Measurements from ENCODE around the gene RACGAP1. TPM values are rescaled to one million over a fixed set of nuclear protein-coding genes. Genes with fewer than 3 reads are reported as not detected.

The RACGAP1 gene
- total RNA-seq, 1 experiment from 2014 or later, result 90.6 TPM

DNA sequence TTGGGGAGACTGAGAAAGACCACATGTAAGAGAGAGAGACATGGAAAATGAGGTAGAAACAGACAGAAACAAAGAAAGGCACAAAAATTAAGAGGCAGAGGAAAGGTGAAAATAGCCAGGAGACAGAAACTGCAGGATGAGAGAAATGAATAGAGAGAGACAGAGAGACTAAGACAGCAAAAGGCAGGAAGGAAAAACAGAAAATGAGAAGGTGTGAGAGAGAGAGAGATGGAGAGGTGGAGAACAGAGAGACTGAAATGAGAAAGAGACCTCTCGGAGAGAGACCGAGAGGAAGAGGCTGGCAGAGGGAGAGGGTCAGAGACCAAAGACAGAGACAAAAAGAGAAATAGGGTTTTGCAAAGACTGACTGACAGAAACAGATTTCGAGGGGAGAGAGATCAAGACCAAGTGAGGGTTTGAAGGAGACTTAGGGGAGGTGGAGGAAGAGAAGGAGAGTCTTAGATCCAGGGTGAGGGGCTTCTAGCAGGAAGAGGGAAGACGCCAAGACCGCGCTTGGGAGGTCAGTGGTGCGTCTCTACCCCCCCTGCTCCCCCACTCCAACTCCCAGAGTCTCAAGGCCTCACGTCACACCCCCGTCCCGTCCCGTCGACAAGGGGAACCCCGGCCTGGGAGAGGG lies 64.7 kb downstream of the RACGAP1 start:
- no peak for DNase-seq (ENCODE audit: extremely low read depth, low read depth)

DNA sequence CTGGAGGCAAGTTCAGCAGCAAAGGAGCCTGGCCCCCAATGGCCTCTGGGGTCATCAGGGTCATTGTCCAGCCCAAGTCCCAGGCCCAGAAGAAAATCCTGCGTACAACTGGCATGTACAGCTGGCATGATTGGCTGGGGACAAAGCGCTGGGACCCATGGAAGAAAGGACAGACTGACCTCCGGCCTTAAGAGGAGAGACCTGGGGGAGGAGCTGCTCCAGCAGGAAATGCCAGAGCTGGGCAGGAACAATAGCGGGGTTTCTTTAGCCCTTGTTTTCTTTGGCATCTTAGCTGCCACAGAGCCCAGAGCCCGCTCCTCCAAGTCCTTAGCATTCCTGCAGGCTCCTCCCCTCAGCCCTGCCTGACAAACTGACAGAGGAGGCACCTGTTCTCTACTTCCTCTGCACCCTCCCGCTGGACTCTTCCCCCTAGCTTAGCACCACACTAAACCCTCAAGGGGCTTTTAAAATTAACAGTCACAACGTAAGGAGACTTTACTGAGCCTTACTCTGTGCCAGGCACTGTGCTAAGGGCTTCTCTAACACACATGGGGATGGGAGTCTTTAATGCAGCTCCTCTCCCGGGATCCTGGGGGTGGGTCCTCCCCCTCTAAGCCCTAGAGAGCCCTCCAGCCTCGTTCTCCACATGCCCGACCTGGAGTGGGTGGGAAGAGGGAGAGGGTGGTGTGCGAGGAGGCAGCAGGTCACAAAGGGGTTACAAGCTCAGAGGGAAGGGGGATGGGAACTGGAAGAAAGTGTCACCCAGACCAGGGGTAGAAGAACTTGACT lies 65.4 kb downstream of the RACGAP1 start:
- peak; percentile 73 for DNase-seq (ENCODE audit: extremely low read depth, low read depth)

DNA sequence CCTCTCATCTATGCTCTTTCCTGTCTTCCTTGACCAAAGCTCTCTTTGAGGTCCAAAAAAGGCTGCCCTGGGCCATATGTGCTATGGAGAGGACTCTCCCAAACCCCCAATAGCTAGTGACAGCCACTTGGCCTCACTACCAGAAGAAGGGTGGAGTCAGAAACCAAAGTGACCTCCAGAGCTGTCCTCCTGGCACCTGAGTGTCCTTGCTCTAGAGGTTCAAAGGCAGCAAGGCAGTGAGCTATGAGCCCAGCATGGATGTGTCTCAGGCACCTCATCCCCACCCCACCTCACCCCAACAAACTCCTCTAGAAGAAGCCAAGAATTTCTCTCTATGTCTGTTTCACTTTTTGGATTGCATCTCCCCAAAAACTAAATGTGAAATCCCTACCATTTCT lies 67.7 kb downstream of the RACGAP1 start:
- no peak for DNase-seq (ENCODE audit: extremely low read depth, low read depth)

DNA sequence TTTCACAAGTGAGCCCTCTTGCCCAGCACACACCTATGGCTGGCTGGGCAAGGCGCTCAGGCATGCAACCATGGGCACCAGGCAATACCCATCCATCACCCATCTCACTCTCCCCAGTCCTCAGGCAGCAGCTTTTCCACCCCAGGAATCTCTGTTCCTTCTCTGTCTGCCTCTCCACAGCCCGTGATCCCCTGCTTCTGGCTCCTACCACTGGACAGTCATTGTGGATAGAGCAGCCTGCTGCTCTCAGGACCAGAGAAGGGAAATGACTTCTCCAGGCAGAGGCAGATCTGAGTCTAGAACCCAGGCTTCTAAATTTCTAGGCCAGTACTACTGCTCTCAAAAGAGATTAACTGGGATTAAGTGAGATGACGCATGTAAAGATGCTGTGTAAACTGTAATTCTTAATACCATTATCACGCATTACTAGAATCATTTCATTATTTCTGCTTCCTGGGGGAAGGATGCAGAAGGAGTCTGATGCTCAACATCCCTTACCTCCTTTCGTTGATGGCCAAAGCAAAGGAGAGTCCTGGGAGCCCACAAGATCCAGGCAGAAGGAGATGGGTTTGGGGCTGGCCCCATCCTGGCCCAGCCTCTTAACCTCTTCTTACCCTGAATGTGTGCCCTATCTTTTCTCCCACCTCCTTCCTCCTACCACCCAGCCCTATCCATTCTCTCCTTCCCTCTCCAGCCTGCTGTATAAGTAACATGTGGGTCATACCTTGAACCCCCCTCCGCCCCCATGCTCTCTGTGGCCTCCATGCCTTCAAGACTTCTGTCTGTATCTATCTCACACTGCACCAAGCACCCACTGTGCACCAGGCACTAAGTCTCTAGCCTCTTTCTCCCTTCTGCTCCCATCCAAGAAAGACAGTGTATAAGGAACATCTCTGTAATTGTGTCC lies 68.4 kb downstream of the RACGAP1 start:
- DNase-seq (ENCODE audit: extremely low read depth, low read depth), result no peak

DNA sequence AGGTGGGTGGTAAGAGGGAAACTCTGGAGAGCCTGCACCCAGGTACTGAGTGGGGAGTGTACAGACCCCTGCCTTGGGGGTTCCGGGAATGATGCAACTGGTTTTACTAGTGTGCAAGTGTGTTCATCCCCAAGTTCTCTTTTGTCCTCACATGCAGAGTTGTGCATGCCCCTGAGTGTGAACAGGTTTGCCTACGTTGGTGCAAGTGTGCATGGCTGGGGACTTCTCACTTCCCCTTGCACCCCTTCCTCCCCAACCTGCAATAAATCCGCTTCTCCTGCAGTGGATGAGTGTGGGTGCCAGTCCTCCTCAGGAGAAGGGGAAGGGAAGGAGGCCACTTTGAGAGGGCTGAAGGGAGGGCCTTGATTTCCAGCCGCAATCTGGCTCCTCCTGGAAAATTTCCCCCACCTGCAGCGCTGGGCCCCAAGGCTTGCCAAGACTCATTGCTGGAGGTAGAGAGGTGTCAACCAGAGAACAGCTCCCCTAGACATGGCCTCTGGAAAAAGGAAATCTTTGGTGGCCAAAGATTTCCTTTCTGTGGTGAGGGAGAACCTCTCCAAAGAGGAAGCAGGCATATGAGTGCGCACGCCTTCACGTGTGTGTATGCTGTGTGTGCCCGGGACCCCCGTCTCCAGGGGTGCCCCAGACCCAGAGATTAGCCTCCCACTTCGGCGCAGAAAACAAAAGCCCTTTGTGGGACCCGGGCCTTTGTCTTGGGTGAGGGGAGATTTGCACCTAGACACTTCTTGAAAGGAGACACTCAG lies 69.2 kb downstream of the RACGAP1 start:
- DNase-seq (ENCODE audit: extremely low read depth, low read depth), result no peak

DNA sequence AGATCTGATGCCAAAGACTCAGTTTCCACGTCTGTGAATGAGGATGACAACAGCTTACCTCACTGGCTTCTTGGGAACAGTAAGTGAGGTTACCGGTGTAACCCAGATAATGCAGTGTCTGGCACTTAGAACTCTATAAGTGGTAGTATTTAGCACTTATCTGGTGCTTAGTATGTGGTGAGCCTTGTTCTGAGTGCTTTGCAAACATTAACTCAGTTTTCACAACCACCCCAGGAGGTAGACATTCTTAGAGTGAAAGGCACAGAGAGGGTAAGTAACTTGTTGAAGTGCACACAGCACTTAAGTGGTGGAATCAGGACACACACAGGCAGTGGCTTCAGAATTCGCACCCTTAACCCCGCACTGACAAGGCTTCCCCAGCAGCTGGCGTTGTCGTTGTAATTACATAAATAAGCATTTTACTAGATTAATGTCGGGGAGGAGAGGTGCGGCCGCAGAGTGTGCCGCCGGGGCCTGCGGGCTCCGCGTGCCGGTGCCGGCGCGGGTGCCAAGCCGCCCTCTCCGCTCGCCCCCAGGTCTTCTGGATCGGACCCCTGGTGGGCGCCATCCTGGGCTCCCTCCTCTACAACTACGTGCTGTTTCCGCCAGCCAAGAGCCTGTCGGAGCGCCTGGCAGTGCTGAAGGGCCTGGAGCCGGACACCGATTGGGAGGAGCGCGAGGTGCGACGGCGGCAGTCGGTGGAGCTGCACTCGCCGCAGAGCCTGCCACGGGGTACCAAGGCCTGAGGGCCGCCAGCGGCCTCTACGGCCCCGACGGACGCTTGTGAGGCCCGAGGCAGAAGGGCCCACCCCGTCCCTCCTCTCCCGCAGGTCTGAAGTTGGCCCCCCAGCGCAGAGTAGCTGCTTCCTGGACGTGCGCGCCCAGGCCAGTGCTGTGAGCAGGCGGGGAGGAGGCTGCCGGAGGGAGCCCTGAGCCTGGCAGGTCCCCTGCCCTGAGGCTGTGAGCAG lies 70.1 kb downstream of the RACGAP1 start:
- no peak for DNase-seq (ENCODE audit: extremely low read depth, low read depth)

DNA sequence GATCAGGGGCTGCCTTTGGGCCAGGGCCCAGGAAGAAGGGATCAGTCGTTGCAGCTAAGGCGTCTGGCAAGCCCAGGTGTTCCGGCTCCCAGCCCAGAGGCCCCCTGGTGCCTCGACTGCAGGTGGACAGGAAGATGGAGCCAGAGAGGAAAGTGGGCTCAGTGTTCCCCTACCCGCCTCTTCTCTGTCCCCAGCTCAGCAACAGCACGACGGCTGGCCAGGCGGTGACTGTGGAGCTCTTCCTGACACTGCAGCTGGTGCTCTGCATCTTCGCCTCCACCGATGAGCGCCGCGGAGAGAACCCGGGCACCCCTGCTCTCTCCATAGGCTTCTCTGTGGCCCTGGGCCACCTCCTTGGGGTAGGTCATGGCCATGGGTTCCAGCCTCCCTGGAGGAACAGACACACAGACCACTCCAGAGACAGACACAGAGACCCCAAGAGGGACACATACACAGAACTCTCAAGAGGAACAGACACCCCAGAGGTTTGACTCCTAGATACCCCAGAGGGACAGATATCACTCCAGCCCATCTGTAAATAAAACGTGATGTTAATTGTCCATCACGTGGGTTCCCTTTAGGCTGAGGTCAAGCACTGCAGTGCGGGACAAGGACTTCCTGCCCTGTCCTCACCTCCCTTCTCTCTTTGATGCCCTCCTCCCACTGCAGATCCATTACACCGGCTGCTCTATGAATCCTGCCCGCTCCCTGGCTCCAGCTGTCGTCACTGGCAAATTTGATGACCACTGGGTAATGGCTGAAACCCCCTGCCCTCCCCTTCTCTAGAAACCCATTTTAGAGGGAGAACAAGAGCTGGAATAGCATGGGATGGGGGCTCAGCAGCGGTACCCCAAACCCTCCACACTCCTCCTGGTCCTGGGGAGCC lies 71.1 kb downstream of the RACGAP1 start:
- no peak for DNase-seq (ENCODE audit: extremely low read depth, low read depth)

DNA sequence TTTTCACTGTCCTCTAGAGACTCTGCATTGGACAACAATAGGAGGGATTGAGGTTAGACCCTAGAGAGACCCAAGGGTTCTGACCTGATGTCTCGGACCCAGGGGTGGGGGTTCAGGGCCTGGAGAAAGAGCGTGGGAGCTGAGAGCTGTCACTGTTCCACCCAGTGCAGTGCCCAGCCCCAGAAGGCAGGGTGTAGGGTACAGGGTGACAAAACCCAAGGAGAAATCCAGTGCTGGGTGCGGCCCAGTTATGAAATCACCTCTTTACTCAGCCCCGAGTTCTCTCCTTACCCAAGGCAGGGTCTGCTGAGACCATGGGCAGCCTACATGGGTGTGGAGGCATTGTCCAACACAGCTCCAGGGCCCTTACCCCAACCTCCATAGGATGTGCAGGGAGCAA lies 72.1 kb downstream of the RACGAP1 start:
- no peak for DNase-seq (ENCODE audit: extremely low read depth, low read depth)

DNA sequence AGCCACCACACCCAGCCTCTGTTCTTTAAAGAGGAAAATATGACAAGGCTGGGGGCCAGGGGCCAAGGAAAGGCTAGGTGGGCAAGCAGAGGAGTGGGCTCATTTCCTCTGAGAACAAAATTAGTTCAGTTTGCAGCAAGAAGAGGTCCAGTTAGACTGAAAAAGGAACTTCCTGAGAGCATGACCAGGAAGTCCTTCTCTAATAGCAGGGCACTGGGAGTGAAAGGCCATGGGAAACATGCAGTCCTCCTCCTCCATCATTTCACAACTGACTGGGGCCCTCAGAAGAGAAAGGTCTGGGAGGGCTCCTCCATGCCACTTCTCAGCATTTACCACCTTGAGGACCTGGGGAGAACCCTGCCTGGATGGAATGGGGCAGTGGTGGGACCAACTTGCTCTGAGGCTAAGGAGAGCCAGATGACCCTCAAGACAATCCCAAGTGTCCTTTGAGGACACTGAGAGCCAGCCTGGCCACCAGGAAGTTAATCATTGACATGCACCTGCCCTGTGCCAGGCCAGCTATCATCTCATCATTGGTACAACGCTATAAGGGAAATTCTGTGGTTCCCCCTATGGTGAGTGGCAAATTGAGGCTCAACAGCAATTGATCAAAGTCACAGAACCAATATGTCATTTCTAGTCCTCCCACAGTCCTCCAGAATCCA lies 72.8 kb downstream of the RACGAP1 start:
- no peak for DNase-seq (ENCODE audit: extremely low read depth, low read depth)

DNA sequence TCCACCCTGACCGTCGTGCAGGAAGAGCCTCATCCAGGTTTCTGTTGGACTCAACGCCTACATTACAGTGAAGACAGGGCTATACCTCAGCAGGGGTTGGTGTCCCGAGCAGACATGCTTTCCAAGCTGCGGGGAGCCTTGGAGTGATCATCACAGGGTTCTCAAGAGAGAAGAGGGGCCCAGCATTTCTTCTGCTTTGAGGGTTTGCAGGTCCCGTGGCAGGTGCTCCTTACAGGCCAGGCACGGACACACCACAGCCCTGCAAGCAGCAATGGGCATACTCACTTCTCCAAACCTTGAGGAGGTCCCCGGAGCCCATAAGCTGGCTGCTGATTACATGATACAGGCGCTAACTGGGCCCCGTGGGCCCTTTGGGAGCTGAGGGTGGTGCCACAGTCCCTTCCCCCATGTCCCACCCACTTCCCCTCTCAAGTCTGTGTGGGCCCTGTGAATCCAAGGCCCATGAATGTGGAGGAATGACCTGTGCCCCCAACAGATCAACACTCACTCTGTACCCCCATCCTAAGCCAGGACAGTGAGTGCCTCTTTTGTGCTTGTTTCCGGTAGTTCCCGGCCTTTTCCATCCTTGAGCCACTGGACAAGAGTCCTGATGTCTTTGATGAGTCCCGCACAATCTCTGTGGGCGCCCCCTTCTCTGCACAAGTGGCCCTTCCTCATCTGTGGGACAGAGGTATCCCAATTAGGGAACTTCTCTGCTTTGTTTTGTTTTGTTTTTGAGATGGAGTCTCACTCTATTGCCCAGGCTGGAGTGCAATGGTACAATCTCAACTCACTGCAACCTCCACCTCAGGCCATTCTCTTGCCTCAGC lies 73.7 kb downstream of the RACGAP1 start:
- no peak for DNase-seq (ENCODE audit: extremely low read depth, low read depth)

DNA sequence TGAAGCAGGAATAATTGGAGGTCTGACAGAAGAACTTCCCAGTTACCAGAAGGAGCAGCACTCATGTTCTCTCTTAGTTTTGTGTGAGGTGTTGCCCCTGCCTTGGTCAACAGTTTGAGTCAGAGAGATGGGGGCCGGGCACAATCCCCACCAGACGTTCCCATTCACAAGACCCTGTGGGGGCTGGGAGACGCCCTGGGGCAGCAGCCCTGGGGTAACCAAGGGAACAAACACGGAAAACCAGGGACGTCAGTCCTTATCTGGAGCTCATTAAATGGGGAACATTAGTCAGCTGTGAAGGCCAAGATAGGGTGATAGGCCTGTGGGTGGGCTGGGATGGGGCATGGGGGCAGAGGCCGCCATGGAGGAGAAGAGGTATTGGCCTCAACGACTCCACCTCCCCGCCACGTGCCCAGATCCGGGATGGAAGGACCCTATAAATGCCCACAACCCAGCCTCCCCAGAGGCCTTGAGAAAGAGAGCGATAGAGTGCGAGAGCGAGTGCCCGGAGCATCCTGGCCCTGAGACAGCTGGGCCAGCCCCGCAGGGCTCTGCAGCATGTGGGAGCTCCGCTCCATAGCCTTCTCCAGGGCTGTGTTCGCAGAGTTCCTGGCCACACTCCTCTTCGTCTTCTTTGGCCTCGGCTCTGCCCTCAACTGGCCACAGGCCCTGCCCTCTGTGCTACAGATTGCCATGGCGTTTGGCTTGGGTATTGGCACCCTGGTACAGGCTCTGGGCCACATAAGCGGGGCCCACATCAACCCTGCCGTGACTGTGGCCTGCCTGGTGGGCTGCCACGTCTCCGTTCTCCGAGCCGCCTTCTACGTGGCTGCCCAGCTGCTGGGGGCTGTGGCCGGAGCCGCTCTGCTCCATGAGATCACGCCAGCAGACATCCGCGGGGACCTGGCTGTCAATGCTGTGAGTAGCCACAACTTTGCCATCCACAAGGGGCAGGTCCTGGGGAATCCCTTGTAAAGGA lies 74.7 kb downstream of the RACGAP1 start, which contains the start of gene AQP2:
TSS of gene AQP2 (plus strand) at position 465 of the 979 bp plus-strand sequence. CDS start at position 559, 94 bp downstream.
- DNase-seq (ENCODE audit: extremely low read depth, low read depth), result no peak

DNA sequence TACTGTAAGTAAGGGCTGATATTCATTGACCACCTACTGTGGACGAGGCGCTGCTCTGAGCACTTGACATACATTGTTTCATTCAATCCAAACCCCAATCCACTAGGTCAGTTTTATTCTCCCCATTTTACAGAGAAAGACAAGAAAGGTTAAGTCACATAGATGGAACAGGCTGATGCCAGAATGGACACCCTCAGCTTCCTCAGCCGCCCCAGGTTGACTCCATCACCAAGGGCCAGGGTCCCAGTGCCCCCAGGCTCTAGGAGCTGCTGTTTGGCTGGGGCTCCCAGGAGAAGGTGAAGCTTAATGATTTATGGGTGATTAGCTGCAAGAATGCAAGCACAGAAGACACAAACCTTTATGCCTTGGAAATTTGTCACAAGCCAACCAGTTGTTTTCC lies 75.4 kb downstream of the RACGAP1 start:
- no peak for DNase-seq (ENCODE audit: extremely low read depth, low read depth)

DNA sequence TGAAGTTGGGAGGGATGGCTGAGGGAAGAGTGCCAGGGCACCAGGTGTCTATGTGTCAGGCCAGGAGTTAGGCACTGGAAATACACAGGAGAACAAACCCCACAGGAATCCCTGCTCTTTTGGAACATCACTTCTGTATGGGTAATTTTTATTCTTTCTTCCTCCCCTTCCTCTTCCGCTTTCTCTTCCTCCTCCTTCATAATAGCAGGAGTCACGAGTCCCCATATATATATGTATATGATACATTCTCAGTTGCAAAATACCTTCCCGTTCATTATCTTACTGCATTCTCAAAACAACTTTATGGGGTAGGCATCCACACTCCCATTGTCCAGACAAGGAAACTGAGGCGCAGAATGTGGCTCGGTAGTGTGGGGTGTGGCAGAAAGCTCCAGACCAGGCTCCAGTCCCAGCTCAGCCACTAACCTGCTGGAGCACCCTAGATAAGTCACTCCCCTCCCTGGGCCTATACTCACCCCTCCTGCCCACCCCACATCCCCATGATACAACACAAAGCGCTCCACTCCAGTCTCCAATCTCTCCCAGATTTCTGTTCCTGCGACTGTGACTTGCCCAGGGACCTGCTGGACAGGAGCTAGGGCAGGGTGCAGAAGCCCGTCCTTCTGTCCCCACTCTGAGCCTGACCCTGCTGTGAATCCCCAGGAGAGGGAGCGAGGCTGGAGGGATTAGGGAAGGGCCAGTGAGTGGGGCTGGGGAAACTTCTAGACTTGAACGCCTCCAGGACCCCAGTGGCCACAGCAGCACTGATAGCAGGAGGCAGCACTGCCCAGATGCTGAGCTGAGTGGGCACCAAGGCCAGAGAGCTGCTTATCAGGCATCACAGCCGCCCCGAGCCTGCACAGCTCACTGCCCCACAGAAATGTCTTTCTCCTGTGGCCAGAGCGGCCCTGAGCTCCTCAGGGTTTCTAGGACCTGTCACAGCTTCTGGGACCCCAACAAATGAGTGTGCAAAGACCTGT lies 76.1 kb downstream of the RACGAP1 start:
- DNase-seq (ENCODE audit: extremely low read depth, low read depth), result no peak

DNA sequence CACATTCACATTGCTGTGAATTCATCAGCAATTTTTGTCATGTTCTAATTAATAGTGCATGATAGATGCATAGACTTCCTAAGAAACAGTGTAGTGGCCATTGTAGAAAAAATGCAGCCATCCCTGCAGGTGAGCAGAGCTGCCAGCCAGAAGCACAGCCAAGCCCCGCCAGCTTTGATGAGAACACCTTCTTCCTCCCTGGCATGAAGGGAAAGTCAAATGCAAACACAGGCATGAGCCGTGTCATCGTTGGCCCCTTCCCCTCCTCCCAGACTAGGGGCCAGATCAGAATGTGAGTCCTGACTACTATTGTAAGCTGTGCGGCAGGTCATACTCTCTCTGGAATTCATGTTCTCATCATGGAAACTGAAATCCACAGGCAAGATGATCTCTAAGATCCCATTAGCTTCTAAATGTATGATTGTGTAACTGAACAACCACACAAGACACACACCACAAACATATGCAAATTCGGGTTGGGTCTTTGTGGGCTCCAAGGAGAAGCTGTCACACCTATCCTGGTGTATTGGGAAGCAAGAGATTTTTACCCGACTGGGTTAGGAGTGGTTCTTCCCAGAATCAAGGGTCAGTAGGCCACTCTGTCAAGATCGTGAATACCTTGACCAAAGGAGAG lies 77.6 kb downstream of the RACGAP1 start:
- DNase-seq (ENCODE audit: extremely low read depth, low read depth), result no peak
